Activated T-helper 1 cell treated with Interleukin-2 at 50 U/mL for 16 hours (primary cell): ENCODE measurements around the gene LPCAT2.
"Not testable (repeated sequence)": the region's sequence is repeated elsewhere in the genome, so short reads cannot be mapped to it uniquely, and the experiment has no call there.

Source experiments
- DNase-seq: peaks from one replicate; pipeline ENCODE4 v3.0.0-alpha.2; 2020; ENCODE audit warnings: low read depth

The LPCAT2 gene

GRCh38 chr16:55605754-55606336 lies 97.0 kb downstream of the LPCAT2 start:
- DNase-seq, result no peak

- DNase-seq, result no peak
Observed at GRCh38 chr16:55613613-55614335, 104.9 kb downstream of the LPCAT2 start.

- no peak for DNase-seq
Observed at GRCh38 chr16:55615071-55615470, 106.2 kb downstream of the LPCAT2 start.

- not testable (repeated sequence) for DNase-seq
Observed at GRCh38 chr16:55615670-55616069, 106.8 kb downstream of the LPCAT2 start.

GRCh38 chr16:55621771-55622170 lies 112.9 kb downstream of the LPCAT2 start:
- DNase-seq, result no peak

- no peak for DNase-seq
Observed at GRCh38 chr16:55622272-55622671, 113.4 kb downstream of the LPCAT2 start.

- DNase-seq, result no peak
Observed at GRCh38 chr16:55622930-55623561, 114.2 kb downstream of the LPCAT2 start.

- no peak for DNase-seq
Observed at GRCh38 chr16:55623640-55624039, 114.8 kb downstream of the LPCAT2 start.

- no peak for DNase-seq
Observed at GRCh38 chr16:55624696-55625095, 115.8 kb downstream of the LPCAT2 start.

GRCh38 chr16:55625843-55626242 lies 117.0 kb downstream of the LPCAT2 start:
- no peak for DNase-seq

- DNase-seq, result no peak
Observed at GRCh38 chr16:55628306-55628968, 119.6 kb downstream of the LPCAT2 start.

- DNase-seq, result no peak
Observed at GRCh38 chr16:55630774-55631173, 121.9 kb downstream of the LPCAT2 start.

GRCh38 chr16:55632259-55632658 lies 123.4 kb downstream of the LPCAT2 start:
- DNase-seq, result no peak

GRCh38 chr16:55634193-55634592 lies 125.3 kb downstream of the LPCAT2 start:
- DNase-seq, result no peak
